Common myeloid progenitor, CD34-positive (primary cell): Measurements from ENCODE around the gene IGLL5.

Experiments used
- CTCF ChIA-PET: fragments of 350-600 bp; sonication (Branson Sonifier 250); formaldehyde crosslinking; loops from one replicate; lab custom pipeline; 2021; ENCODE audit warnings: antibody characterized with exemption; lab: Charles Lee
- POLR2A ChIA-PET: fragments of 350-600 bp; sonication (Branson Sonifier 250); formaldehyde crosslinking; loops from one replicate; lab custom pipeline; 2021; ENCODE audit warnings: antibody characterized with exemption; lab: Charles Lee
- DNase-seq, 3 donors: peaks; one replicate each; pipeline versions ENCODE4 v3.0.0 to v3.0.0-alpha.2; 2013
- H3K27ac ChIP-seq, 2 experiments: 1 replicate in 1 of 2; 2 replicates in 1 of 2; pipeline ENCODE4 v1.7.0; 2013; ENCODE audit warnings: inconsistent platforms in 2 of 2, low read length in 2 of 2, mild to moderate bottlenecking in 2 of 2, low read depth in 1 of 2, moderate library complexity in 1 of 2; ENCODE audit not compliant: severe bottlenecking in 2 of 2, insufficient read depth in 1 of 2, poor library complexity in 1 of 2
- H3K27me3 ChIP-seq, 5 experiments: replicated peaks in 2 of 5; 1 replicate in 3 of 5; 2 replicates in 2 of 5; pipeline versions ENCODE4 v1.6.1 to v1.7.0; 2013; ENCODE audit warnings: low read length in 4 of 5, mild to moderate bottlenecking in 2 of 5, moderate library complexity in 2 of 5, inconsistent platforms in 1 of 5; ENCODE audit not compliant: insufficient read depth in 5 of 5, control insufficient read depth in 4 of 5
- H3K36me3 ChIP-seq, 4 experiments: 1 replicate in 2 of 4; 2 replicates in 2 of 4; pipeline versions ENCODE4 v1.6.1 to v1.7.0; 2013; ENCODE audit warnings: low read length in 3 of 4, control low read depth in 1 of 4, mild to moderate bottlenecking in 1 of 4; ENCODE audit not compliant: control insufficient read depth in 4 of 4, insufficient read depth in 4 of 4
- H3K4me1 ChIP-seq, 4 experiments: 1 replicate in 3 of 4; 2 replicates in 1 of 4; pipeline versions ENCODE4 v1.6.1 to v1.7.1; 2013; ENCODE audit warnings: low read length in 3 of 4, mild to moderate bottlenecking in 3 of 4, control low read depth in 1 of 4, inconsistent platforms in 1 of 4, moderate library complexity in 1 of 4; ENCODE audit not compliant: control insufficient read depth in 4 of 4, insufficient read depth in 4 of 4; ENCODE audit errors: control extremely low read depth in 1 of 4
- H3K4me3 ChIP-seq, 7 experiments: 1 replicate in 4 of 7; 2 replicates in 3 of 7; pipeline versions ENCODE4 v1.5.1 to v1.7.0; 2013; ENCODE audit warnings: mild to moderate bottlenecking in 7 of 7, low read length in 6 of 7, moderate library complexity in 6 of 7, inconsistent platforms in 2 of 7, low read depth in 2 of 7, control low read depth in 1 of 7; ENCODE audit not compliant: insufficient read depth in 4 of 7, control insufficient read depth in 1 of 7; ENCODE audit errors: extremely low read depth in 1 of 7
- H3K9me3 ChIP-seq, 5 experiments: 1 replicate in 4 of 5; 2 replicates in 1 of 5; pipeline versions ENCODE4 v1.6.1 to v1.7.1; 2013; ENCODE audit warnings: low read length in 4 of 5, mild to moderate bottlenecking in 2 of 5, inconsistent platforms in 1 of 5, low read depth in 1 of 5, moderate library complexity in 1 of 5; ENCODE audit not compliant: control insufficient read depth in 4 of 5, insufficient read depth in 2 of 5; ENCODE audit errors: control extremely low read depth in 1 of 5
- WGBS: methylation state at CpG from one replicate; pipeline ENCODE4 v1.1.5; 2013; ENCODE audit not compliant: insufficient coverage; 5-methylcytosine and 5-hydroxymethylcytosine counted together

IGLL5 gene

DNA sequence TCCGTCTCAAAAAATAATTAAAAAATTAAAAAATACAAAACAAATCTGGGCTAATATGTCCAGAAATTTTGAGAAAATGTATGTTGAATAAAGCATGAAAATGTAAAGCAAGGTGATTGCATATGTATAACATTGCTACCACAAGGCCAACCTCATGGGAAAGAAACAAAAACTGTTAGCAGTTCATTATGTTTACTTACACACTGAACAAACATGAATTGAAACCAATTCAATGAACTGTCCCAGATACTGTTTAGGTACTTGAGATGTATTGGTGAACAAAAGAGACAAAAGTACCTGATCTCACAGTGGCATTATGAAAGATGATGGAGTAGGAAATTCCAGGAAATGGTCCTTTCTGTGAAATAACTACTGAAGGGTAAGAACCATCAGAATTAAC lies 43.8 kb upstream of the IGLL5 start:
- CTCF ChIA-PET: interaction anchor here (1.5 kb wide), 1 partner anchor 91 kb away, joined by 4 read pairs; no protein-coding TSS in a partner anchor

DNA sequence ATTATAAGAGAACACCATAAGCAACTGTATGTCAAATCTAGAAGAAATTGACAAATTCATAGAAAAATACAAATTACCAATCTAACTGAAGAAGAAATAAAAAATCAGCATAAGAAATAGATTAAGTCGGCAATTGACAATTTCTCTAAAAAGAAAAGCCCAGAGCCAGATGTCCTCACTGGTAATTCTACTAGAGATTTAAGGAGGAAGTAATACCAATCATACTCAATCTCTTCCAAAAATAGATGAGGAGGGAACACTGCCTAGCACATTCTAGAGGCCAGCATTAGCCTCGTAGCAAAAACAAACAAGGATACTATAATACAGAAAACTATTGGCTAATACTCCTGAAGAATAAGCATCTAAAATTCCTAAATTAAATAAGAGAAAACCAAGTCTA lies 40.4 kb upstream of the IGLL5 start:
- Histone ChIP-seq H3K27ac (no peak overlapping the region), H3K4me3 (no peak overlapping the region), H3K9me3 (peaks cover 0 to 3% (median 0%) of the 10 kb centered on the region in 5 experiments), H3K4me1 (peaks cover 0 to 4% (median 1%) of the 10 kb centered on the region in 4 experiments), H3K36me3 (no peaks in the 10 kb centered on the region), H3K27me3 (peaks cover 0 to 4% (median 0%) of the 10 kb centered on the region in 5 experiments)
- no CpG with 5 or more reads among the region's 2 CpGs for WGBS
- DNase-seq: no peak
- CTCF ChIA-PET: interaction anchor here (0.9 to 5.1 kb wide), 14 partner anchors 9 to 110 kb away, joined by 3 to 61 read pairs (median 5); no protein-coding TSS in a partner anchor
- POLR2A ChIA-PET: no interaction called here

More for the DNA sequence above, 43.8 kb upstream of the IGLL5 start:
- H3K27ac ChIP-seq: no peak overlapping the region
- no peaks in the 10 kb centered on the region for H3K36me3 ChIP-seq
- POLR2A ChIA-PET: no interaction called here
- peaks cover 0 to 10% (median 1%) of the 10 kb centered on the region in 4 experiments for H3K4me1 ChIP-seq
- DNase-seq: no peak
- H3K4me3 ChIP-seq: no peak overlapping the region
- peaks cover 0 to 9% (median 3%) of the 10 kb centered on the region in 5 experiments for H3K9me3 ChIP-seq
- H3K27me3 ChIP-seq: peaks cover 0 to 2% (median 0%) of the 10 kb centered on the region in 5 experiments
- WGBS: no CpG with 5 or more reads among the region's 1 CpG

DNA sequence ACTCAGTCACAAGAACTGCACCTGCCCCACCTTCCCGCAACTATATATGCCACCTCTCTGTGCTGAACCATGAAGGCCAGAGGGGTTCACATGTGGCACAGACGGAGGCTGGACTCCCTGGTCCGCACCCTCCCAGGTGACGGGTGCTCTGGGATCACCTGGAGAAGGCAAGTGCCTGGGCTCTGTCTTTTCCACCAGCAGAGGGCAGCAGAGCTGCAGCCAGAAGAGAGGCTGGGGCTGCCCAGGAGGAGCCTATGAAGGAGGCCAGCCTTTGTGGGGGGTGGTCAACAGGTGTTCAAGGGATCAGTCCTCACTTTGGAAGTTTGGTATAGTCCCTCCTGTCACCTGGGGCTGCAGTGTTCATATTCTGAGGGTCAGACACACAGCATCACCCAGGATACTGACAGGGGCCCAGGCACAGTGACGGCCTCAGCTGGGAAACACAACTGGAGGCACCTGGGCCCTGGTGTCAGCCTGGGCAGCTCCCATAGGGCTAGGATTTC lies 39.2 kb upstream of the IGLL5 start:
- Histone ChIP-seq H3K4me1 (peaks cover 0 to 4% (median 1%) of the 10 kb centered on the region in 4 experiments), H3K9me3 (peaks cover 0 to 3% (median 0%) of the 10 kb centered on the region in 5 experiments), H3K4me3 (no peak overlapping the region), H3K27ac (no peak overlapping the region), H3K36me3 (no peaks in the 10 kb centered on the region), H3K27me3 (peaks cover 0 to 11% (median 4%) of the 10 kb centered on the region in 5 experiments)
- 52% methylated on average over 5 of the region's 5 CpGs for WGBS
- peak; percentile 48 to 66 (median 52) for DNase-seq
- CTCF ChIA-PET: interaction anchor here (0.7 to 5.1 kb wide), 31 partner anchors 9 to 290 kb away, joined by 3 to 61 read pairs (median 4); no protein-coding TSS in a partner anchor
- POLR2A ChIA-PET: no interaction called here

DNA sequence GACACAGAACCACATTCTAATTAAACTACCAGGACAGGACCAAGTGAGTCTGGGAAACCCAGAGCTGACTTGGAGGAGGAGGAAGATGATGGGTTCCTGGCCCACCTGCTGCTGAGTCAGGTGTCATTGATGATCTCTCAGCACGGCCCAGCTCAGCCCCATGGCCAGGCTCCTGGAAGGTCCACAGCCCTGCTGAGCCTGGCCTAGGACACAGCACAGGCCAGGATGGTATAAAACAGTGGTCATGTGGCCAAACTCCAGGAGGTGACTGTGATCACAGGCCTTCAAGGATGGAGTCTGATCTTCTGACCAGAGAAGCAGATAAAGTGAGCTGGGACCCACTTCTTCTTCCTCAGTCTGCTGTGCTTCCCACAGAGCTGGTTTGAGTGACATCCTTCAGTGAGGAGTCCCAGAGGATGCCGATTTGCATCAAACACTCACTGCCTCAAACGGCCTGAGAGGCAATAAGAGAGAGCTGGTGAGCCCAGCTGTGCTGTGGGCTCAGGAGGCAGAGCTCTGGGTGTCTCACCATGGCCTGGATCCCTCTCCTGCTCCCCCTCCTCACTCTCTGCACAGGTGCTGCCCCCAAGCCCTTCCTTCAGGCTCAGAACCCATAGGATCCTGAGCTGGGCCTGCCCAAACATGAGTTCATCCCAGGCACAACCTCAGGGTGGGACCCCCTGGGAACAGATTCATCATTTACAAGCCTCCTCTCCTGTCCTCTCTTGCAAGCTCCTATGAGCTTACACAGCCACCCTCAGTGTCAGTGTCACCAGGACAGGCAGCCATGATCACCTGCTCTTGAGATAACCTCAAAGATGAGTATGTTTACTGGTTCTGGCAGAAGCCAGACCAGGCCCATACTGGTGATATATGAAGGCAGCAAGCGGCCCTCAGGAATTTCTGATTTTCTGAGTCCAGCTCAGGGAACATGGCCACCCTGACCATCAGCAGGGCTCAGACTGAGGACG lies 37.7 kb upstream of the IGLL5 start:
- POLR2A ChIA-PET: interaction anchor here (0.7 kb wide), 1 partner anchor 105 kb away, joined by 3 read pairs; no protein-coding TSS in a partner anchor

DNA sequence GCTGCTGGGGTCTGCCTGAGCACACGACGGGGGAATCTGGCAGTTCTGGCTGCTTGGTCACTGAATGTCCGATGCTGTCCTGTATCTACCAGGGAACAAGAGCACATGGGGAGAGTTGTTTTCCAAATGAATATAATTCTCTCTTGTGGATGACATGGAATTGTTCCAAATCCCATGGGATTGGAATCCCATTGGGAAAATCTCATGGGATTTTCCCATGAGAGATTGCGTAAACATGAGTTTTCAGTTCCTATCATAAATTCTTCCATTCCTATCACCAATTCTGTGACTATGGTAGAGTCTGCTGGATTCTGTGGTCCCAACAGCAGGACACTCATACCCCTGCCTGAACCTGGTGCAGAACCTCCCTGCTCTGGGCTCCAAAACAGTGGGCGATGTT lies 35.6 kb upstream of the IGLL5 start:
- no peaks in the 10 kb centered on the region for H3K9me3 ChIP-seq
- ChIA-PET CTCF (interaction anchor here (0.7 to 4.7 kb wide), 6 partner anchors 32 to 105 kb away, joined by 3 to 61 read pairs (median 6); no protein-coding TSS in a partner anchor), POLR2A (no interaction called here)

More for the DNA sequence above, 37.7 kb upstream of the IGLL5 start:
- no peak overlapping the region for H3K4me3 ChIP-seq
- CTCF ChIA-PET: interaction anchor here (0.8 to 5.1 kb wide), 20 partner anchors 11 to 270 kb away, joined by 3 to 61 read pairs (median 7); no protein-coding TSS in a partner anchor
- peaks cover 0 to 2% (median 0%) of the 10 kb centered on the region in 5 experiments for H3K9me3 ChIP-seq
- no peaks in the 10 kb centered on the region for H3K36me3 ChIP-seq
- peaks cover 0 to 11% (median 5%) of the 10 kb centered on the region in 5 experiments for H3K27me3 ChIP-seq
- DNase-seq: no peak
- peaks cover 0 to 4% (median 1%) of the 10 kb centered on the region in 4 experiments for H3K4me1 ChIP-seq
- WGBS: 96% methylated on average over 5 of the region's 5 CpGs
- H3K27ac ChIP-seq: no peak overlapping the region

DNA sequence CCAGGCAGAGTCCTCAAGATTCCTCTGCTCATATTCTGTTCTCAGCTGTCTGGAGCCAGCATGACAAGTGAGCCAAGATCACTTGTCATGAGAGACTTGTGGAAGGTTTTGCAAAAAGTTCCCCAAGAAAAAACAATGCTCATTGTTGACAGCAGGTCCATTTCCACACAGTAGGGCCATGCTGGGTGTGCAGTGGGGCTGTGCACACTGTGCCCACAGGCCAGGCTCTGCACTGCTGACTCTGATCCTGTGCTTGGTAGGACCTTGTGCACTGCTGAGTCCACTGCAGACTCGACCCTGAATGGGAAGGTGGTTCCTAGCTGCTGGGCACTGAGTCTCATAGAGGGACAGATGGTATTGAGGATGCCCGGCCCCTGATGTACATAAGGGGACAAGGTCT lies 33.9 kb upstream of the IGLL5 start:
- no peaks in the 10 kb centered on the region for H3K9me3 ChIP-seq
- WGBS: 100% methylated on average over 1 of the region's 2 CpGs
- H3K4me1 ChIP-seq: no peaks in the 10 kb centered on the region

More for the DNA sequence above, 35.6 kb upstream of the IGLL5 start:
- no peak for DNase-seq
- 92% methylated on average over 2 of the region's 5 CpGs for WGBS
- Histone ChIP-seq H3K4me3 (no peak overlapping the region), H3K27ac (no peak overlapping the region), H3K36me3 (no peaks in the 10 kb centered on the region), H3K27me3 (peaks cover 0 to 11% (median 5%) of the 10 kb centered on the region in 5 experiments), H3K4me1 (no peaks in the 10 kb centered on the region)

More for the DNA sequence above, 33.9 kb upstream of the IGLL5 start:
- Histone ChIP-seq H3K4me3 (no peak overlapping the region), H3K27ac (no peak overlapping the region), H3K36me3 (no peaks in the 10 kb centered on the region), H3K27me3 (peaks cover 0 to 11% (median 5%) of the 10 kb centered on the region in 5 experiments)
- ChIA-PET CTCF (interaction anchor here (0.8 to 4.7 kb wide), 6 partner anchors 12 to 104 kb away, joined by 3 to 19 read pairs (median 4); no protein-coding TSS in a partner anchor), POLR2A (no interaction called here)
- DNase-seq: no peak
